Jurkat, Clone E6-1 (cell line): ENCODE data around the gene CHKB.

Experiments
- DNase-seq: peaks from one replicate; pipeline ENCODE4 v3.0.0-alpha.2; 2011; ENCODE audit warnings: low read depth, low spot score
- H3K4me3 ChIP-seq: 2 replicates; pipeline ENCODE4 v1.5.1; 2011; ENCODE audit warnings: mild to moderate bottlenecking, low read length, control low read depth, moderate library complexity

CHKB gene

GRCh38 chr22:50601669-50602337, 19.2 kb upstream of the CHKB start:
- H3K4me3 ChIP-seq, result no peak overlapping the region
- DNase-seq, result no peak

GRCh38 chr22:50600967-50601668, 18.5 kb upstream of the CHKB start:
- no peak overlapping the region for H3K4me3 ChIP-seq
- DNase-seq, result no peak

- H3K4me3 ChIP-seq, result no peak within 1 kb of the TSS
Observed at GRCh38 chr22:50600538-50600937, 17.9 kb upstream of the CHKB start, which contains the start of gene MAPK8IP2. MAPK8IP2 (plus strand) TSS chr22:50600793; CDS start chr22:50600819, 26 bp downstream.

GRCh38 chr22:50599816-50600455, 17.3 kb upstream of the CHKB start:
- DNase-seq, result no peak
- no peak overlapping the region for H3K4me3 ChIP-seq

More at GRCh38 chr22:50600538-50600937, 17.9 kb upstream of the CHKB start, which contains the start of gene MAPK8IP2:
- no peak for DNase-seq

- no peak overlapping the region for H3K4me3 ChIP-seq
- no peak for DNase-seq
Observed at GRCh38 chr22:50597097-50597496, 14.4 kb upstream of the CHKB start.

- no peak for DNase-seq
- H3K4me3 ChIP-seq, result no peak overlapping the region
Observed at GRCh38 chr22:50595189-50595588, 12.5 kb upstream of the CHKB start.

GRCh38 chr22:50587407-50587806, 4.8 kb upstream of the CHKB start:
- no peak overlapping the region for H3K4me3 ChIP-seq
- DNase-seq, result no peak

GRCh38 chr22:50586416-50586815, 3.8 kb upstream of the CHKB start:
- H3K4me3 ChIP-seq, result no peak overlapping the region
- no peak for DNase-seq

GRCh38 chr22:50585781-50586180, 3.1 kb upstream of the CHKB start:
- no peak overlapping the region for H3K4me3 ChIP-seq
- no peak for DNase-seq

GRCh38 chr22:50585238-50585637, 2.6 kb upstream of the CHKB start:
- no peak for DNase-seq
- no peak overlapping the region for H3K4me3 ChIP-seq

- no peak for DNase-seq
- no peak overlapping the region; the same call in 1 of the 2 replicates for H3K4me3 ChIP-seq
Observed at GRCh38 chr22:50584106-50585096, 1.8 kb upstream of the CHKB start.

- DNase-seq, result no peak
- peak overlapping the region; percentile 88 for H3K4me3 ChIP-seq
Observed at GRCh38 chr22:50583294-50583861, 729 bp upstream of the CHKB start.

GRCh38 chr22:50581950-50582492, 628 bp downstream of the CHKB start:
- no peak for DNase-seq

GRCh38 chr22:50581031-50581949, 1.4 kb downstream of the CHKB start:
- no peak for DNase-seq
- H3K4me3 ChIP-seq, result peak overlapping the region; percentile 91

More at GRCh38 chr22:50581950-50582492, 628 bp downstream of the CHKB start:
- peak overlapping the region; percentile 91 for H3K4me3 ChIP-seq

- no peak overlapping the region for H3K4me3 ChIP-seq
- DNase-seq, result no peak
Observed at GRCh38 chr22:50579752-50580151, 2.9 kb downstream of the CHKB start.

GRCh38 chr22:50578776-50579310, 3.8 kb downstream of the CHKB start:
- no peak overlapping the region for H3K4me3 ChIP-seq
- no peak for DNase-seq
